ENCODE measurements around the gene CD58.

CD58 gene

DNA sequence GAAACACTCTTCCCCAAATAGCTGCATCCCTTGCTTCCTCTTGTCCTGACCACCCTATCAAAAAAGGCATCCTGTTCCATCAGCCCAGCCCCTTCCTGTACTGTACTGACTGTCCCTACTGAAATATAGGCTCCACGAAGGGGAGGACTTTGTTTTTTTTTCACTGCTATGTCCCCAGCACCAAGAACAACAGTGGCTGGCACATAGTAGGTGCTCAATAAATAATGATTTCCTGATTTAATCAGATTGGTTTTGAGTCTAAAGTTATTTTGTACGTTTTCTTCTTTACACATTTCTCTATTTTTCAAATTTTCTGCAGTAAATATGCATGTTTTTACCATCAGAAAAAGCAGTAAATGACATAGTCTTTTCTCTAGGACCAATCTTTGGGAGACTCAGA, 73.9 kb downstream of the CD58 start:
- in situ Hi-C loops (cut with MboI; ENCODE audit: low sequenced_read_pairs) = loop anchor here (10.0 kb wide), 1 partner anchor 362 kb away; no protein-coding TSS in a partner anchor

DNA sequence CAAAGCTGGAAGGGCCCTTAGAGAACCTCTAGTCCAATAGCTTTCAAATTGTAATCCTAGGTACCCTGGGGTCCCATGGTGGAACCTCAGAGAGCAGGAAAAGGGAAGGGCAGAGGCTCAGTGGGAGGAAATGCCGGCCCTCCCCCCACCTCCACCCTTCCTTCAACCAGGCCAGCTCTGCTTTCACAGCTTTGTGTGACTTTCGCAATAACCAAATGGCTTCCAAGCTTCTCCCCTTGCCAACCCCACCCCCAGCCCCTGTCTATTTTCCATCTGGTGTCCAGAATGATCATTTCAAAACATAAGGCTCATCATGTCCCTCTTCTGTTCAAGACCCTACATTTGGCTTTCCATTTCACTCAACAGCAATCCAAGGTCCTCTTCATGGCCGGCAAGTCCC, 74.4 kb downstream of the CD58 start:
- in situ Hi-C loops (cut with MboI; ENCODE audit: low sequenced_read_pairs) = loop anchor here (10.0 kb wide), 1 partner anchor 362 kb away; no protein-coding TSS in a partner anchor

DNA sequence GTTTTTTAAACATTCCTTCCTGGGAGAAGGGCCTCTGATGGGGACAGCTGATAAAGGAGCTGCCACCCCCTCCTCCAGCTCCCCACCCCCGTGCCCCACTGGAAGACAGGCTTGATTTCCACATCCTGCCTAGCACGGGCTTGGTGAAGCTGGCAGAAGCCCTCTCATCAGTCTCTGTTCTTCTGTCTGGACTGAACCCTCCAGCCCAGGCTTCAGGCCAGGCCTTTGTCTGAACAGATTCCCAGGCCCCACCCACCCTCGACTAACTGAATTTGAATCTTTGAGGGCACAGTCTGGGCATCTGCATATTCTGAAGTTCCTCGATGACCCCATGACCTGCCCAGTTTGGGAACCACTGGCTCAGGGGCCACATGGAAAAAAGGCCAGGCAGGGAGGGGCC, 75.3 kb downstream of the CD58 start:
- in situ Hi-C loops (cut with MboI; ENCODE audit: low sequenced_read_pairs) = loop anchor here (10.0 kb wide), 1 partner anchor 361 kb away; no protein-coding TSS in a partner anchor

DNA sequence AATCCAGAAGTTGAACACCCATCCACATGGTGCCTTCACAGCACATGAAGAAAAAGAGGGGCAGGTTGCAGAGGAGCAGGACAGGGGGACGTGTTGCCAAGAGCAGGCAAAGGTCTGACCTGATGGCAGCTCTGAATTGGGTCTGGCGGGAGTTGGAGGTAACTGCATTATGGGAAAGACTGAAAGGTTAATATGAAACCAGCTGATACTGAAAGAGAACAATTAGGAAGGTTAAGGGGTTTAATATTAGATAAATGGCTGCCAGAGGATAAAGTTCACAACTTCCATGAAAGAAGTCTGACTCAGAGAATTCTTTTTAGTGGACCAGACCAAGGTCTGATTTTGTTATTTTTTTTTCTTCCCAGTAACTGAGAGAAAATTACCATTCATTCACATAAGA, 76.1 kb downstream of the CD58 start:
- in situ Hi-C loops (cut with MboI; ENCODE audit: low sequenced_read_pairs) = loop anchor here (10.0 kb wide), 1 partner anchor 360 kb away; no protein-coding TSS in a partner anchor

DNA sequence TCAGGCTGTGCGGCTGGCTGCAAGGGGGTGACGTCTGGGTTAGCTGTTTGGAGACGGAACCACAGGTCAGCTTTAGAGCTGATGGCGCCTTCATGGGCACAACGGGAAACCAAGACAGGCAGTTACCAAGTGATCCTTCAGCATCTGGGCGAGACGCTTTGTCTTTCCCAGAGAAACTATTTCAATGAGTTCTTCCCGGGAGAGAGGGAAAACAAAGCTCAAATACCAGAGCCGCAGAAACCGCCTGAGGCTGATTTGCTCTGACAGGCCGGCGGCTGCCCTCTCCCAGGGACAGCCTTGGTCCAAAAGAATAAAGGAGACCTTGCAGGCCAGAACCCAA, 76.5 kb downstream of the CD58 start:
- in situ Hi-C loops (cut with MboI; ENCODE audit: low sequenced_read_pairs) = loop anchor here (10.0 kb wide), 1 partner anchor 360 kb away; no protein-coding TSS in a partner anchor

DNA sequence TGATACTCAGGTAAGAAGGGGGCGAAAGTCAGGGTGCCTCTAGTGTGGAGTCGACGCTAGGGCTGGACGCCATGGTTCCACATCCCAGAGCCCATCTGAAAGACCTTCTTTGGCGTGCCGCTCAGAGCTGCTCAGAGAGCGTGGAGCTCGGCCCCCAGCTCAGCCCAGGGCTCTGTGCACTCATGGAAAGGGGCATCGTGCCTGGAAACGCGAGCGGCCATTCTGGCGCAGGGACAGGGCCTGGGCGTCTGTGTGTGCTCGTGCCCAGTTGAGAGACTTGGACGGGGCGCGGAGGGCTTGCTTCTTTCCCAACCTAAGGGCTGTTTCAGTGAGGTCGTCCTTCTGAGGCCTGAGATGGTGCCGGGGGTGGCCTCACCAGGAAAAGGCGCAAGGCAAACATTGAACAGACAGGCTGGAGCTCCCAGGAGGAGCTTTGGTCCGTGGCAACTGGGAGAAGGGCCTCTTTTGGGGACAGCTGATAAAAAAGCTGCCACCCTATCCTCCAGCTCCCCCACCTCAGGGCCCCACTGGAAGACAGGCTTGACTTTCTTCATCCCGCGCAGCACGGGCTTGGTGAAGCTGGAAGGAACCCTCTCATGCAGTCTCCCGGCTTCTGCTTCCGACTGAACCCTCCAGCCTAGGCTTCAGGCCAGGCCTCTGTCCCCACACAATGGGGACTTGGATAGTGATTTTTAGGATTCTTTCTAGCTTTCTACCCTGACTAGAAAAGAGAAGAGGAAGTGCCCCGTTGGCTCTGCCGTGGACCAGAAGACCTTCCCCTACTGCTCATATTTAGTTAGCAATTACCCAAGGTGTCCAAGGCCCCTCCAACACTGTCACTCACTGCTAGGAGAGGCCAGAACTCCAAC, 77.1 kb downstream of the CD58 start:
- in situ Hi-C loops (cut with MboI; ENCODE audit: low sequenced_read_pairs) = loop anchor here (10.0 kb wide), 1 partner anchor 359 kb away; no protein-coding TSS in a partner anchor

DNA sequence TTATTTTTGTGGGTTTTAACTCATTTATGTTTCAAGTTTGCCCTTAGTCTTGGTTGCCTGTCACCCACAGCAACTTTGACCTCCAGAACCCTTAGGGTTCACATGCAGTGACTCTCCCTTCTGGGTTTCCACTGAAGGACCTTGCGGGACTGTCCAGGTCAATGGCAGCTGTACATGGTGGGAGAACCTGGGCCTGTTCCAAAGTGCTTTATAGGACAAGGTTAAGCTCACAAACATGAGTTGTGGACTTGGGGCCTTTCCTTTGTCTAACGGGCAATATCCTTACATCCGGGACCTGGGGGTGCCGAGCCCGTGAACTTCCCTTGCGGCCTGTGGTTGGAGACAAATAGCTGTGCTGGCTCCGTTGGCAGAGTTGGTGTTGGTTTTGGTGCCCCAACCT, 77.8 kb downstream of the CD58 start:
- in situ Hi-C loops (cut with MboI; ENCODE audit: low sequenced_read_pairs) = loop anchor here (10.0 kb wide), 1 partner anchor 358 kb away; no protein-coding TSS in a partner anchor

DNA sequence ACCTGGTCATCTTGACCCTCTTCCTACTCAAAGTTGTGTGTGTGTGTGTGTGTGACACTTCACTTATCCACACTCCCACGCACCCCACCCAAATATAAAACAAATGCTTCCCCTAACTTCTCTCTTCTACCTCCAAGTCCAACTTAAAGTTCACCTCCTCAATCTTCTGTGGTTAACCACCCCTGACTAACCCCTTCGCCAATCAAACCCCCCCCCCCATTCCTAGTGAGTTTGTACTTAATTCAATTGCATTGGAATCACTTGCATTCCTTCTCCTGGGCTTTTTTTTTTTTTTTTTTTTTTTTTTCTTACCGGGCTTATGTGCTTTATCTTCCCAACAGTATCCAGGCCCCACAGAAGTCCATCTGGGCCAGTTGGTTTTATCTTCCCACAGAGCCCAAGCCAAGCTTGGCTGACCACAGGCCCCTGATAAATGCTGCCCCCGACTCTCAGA, 78.4 kb downstream of the CD58 start:
- in situ Hi-C loops (cut with MboI; ENCODE audit: low sequenced_read_pairs) = loop anchor here (10.0 kb wide), 1 partner anchor 358 kb away; no protein-coding TSS in a partner anchor

DNA sequence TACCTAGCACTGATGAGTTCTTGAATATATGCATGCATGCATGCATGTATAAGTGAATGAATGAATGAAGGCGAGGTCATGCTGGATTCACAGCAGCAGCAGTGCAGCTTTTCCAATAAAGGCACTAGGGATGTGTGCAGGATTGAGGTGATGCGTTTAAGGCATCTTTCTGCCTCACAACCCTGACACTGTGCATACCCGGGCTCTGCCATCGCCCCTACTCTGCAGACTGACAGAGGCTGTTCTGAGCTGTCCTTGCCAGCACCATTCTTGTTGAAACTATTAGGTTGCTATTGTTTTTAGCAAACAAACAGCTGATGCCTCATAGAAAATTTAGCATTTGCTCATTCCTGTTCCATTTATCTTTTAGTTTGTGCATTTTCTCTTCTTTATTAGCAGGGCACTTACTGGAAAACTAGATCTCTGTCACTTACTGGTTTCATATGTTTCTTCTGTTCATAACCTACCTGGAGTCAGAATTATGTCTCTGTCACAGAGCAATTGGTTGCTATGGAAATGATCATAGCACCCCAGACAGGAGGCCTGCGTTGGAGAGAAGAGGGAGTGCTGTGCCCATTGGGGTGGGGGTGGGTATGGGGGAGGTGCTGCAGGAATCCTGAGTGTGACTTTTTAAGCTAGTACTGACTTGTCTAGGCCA, 79.0 kb downstream of the CD58 start:
- in situ Hi-C loops (cut with MboI; ENCODE audit: low sequenced_read_pairs) = loop anchor here (10.0 kb wide), 1 partner anchor 357 kb away; no protein-coding TSS in a partner anchor

DNA sequence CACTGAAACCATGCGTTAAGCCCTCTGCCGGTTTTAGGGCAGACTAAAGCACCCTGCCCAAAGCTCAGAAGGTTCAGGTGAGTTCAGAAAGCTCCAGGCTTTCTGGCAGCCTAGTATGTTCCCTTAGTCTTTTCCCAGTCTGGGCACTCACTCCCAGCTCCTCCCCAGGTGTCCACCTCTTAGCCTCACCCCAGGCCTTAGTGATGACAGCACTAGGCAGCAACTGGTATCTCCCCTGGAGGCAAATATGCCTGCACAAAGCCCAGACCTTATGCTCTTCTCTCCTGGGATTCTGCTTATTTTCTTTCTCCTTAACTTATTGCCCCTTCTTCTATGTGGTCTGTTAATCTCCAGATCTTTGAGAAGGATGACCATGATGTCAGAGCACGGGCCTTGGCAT, 80.2 kb downstream of the CD58 start:
- in situ Hi-C loops (cut with MboI; ENCODE audit: low sequenced_read_pairs) = loop anchor here (10.0 kb wide), 1 partner anchor 356 kb away; no protein-coding TSS in a partner anchor

DNA sequence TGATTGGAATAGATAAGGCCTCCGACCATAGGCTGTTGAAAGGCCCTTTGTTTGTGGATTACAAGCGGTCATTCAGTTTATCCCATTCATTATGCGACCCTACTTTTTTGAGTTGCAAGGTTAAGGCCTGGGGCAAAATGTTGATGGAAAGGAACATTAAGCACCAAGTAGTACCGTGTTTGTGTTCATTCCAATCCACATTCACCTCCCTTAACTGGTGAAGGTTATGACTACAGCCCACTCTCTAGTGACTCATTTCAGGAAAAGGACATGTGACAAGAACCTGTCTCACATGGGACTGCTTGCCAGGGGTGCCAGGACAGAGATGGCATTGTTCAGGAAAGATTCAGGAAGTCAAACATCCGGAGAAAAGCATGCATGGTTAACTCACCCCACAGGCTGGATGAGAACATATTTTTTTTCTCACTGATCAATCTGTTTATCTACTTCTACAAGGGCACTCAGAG, 81.6 kb downstream of the CD58 start:
- in situ Hi-C loops (cut with MboI; ENCODE audit: low sequenced_read_pairs) = no loop called here

DNA sequence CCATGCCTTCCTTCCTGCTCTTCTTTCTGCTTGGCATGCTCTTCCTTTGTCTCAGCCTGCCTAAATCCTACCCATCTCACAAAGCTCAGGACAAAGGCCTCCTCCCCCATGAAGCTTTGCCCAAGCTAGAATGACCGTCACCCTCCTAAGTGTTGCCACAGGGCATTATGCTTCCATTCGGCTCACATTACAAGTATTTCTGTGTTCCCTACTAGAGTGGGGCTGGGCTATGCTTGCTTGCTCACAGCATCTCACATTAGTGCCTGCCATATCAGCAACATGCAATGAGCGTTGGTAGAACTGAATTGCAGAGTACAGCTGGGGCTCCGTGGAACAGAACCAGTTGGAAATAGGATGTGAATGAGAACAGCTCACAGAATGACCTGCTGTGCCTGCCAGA, 82.8 kb downstream of the CD58 start:
- in situ Hi-C loops (cut with MboI; ENCODE audit: low sequenced_read_pairs) = no loop called here

DNA sequence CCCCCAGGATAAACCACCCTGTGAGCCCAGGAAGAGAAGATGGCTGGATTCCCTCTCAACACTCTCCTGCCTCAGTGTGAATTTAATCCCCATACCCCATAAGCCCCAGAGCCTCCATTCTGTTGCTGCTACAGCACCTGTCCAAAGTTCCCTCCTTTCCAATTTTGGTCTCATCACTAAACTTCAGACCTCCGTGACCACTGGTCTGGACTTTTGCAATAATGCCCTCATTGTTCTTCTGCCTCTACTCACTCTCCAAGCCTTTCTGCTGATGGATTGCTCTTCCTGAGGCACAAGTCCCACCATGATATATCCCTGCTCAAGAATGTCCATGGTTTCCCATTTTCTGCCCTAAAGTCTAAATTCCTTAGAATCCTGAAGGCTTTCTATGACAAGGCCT, 83.2 kb downstream of the CD58 start:
- in situ Hi-C loops (cut with MboI; ENCODE audit: low sequenced_read_pairs) = no loop called here

DNA sequence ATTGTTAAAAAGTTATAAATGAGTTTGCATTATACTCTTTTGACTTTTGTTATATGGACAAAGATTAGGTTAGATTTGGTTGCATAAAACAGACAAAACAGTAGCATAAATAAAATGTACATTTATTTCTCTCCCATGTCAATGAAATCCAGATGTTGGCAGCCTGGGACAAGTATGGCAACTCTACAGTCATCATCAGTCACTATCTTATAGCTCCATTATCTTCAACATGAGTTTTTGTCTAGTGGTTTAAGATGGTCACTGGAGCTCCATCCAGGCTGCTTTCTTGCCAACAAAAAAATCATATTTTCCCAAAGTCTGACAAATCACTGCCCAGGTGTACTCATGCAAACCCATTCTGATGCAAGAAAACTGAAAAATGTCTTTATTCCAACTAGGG, 83.8 kb downstream of the CD58 start:
- in situ Hi-C loops (cut with MboI; ENCODE audit: low sequenced_read_pairs) = no loop called here

DNA sequence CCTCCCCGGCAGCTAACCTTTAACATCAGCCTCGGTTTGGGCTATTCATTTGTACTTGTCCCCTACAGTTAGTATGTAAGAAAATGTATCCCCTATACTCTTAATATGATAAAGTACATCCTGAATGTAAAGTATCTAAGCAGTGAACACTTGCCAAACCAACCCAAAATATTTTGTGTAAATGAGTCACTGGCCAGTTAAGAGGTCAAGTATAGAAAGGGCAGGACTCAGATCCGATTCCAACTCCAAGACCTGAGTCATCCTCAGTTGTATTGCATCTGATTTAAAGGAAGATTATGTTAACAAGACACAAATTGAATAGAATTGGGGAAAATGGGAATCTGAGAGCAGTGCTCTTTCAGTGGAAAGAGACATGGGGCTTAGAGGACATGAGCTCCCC, 84.4 kb downstream of the CD58 start:
- in situ Hi-C loops (cut with MboI; ENCODE audit: low sequenced_read_pairs) = no loop called here

DNA sequence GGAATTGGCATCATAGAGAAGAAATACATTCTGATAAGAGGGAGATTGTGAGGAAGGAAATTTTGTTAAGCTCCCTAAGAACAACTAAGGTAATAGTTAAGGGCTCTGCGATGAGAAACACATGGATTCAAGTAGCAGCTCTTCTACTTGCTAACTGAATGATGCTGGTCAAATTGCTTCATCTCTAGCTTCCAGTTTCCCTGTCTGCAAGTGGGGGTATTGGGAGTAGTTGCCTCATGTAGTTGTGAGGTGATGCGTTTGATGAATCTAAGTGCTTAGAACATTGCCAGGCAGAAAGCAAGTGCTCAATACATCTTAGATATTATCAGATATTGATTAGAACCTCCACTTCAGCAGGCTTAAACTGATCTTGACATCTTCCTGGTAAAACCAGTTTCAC, 84.8 kb downstream of the CD58 start:
- in situ Hi-C loops (cut with MboI; ENCODE audit: low sequenced_read_pairs) = no loop called here

DNA sequence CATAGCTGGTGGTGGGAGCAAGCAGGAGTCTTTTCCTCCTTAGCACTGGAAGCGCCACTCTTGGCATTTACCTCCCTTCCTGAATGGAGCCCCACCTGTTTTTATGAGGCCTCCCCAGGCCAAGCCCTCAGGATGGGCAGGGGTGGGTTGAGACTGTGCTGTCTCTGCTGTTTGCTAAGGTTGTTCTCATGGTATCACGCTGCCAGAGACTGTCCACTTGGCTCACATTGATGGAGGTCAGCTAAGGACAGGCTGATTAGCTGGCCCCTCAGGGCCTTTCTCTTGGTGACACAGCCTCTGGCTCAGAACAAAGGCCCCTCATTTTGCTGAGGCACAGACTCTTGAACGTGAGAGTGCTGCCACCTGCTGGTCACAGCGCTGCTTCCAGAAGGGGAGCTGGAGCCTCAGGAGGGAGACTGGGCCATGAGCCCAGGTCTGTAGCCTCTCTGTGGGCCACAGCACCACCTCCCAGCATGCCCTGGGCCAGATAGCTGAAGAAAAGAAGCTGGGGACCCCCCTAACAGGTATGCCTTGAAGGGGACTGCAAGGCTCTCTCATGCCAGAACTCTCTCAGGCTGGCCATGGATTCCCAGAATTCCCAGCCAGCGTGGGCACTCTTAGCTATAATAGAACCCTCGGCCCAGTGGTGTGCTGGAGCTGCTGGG, 85.6 kb downstream of the CD58 start:
- in situ Hi-C loops (cut with MboI; ENCODE audit: low sequenced_read_pairs) = no loop called here

DNA sequence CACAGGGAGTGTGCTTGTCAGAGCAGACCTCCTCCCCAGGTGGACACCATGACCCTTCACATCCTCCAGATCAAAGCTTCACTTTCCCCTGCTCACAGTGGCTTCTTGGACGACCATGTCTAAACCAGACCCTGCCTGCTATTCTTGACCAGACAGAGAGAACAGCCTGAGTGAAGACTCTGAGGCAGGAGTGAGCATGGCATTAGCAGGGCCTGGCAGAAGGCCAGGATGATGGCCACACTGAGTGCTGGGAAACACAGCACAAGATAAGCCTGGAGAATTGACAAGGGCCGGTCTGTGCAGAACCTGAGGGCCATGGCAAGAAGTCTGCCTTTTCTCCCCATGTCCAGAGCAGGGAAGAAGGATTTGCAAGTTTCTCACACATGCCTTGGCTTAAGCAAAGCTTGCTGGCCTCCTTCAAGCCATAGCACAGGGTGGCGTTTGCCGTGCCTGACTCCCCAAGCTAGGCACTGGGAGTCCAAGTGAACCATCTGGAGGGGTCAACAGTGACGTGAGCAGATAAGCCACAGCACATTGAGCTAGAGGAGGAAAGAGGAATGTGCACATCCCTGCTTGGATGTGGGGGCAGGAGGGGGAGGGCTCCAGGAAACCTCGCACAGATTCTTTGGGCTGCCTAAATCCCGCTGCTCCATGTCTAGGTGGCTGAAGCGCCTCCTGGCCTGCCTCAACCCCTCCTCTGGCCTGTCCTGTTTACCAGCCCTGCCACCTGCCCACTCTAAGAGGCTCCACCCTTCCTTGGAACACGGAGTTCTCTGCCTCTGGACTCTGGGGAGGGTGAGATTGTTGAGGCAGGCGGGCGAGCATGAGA, 87.1 kb downstream of the CD58 start:
- in situ Hi-C loops (cut with MboI; ENCODE audit: low sequenced_read_pairs) = no loop called here

DNA sequence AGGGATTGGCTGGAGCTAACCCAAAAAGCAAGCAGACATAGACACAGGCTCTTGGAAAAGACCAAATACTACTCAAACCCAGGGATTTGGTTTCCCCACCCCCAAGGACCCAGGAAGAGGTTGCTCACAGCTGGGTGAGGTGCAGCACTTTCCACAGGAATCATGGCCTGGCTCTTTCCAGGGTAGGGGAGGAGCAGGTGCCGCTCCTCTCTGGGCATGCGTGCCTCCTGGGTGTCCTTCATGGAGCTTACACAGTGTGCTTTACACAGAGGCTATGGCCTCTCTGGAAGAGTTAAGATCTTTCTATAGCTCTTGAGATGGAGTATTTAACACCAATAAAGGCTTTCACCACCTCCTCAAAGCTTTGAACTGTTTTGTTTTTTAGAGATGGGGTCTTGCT, 88.3 kb downstream of the CD58 start:
- in situ Hi-C loops (cut with MboI; ENCODE audit: low sequenced_read_pairs) = no loop called here

DNA sequence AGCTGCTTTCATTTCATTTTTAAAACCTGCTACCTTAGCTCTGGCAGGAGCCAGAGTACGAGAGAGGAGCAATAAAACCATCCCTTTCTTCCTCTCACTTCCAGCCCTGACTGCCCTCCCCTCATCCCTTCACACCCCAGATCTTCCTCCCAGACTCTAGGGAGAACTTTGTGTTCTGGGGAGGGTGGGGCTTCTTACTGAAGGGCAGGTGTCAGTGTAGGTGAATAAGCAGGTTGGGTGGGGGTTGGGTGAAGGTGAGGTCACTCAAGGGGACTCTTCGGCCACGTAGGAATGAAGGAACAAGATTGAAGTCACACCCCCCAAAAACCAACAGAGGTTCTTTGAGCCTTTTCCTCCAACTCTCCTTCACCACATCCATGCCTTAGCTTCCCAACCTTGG, 88.9 kb downstream of the CD58 start:
- in situ Hi-C loops (cut with MboI; ENCODE audit: low sequenced_read_pairs) = no loop called here

All from HL-60/S4 treated with retinoic acid at 250 ng/mL for 4 days and 3 days (cell line).